Measurements from ENCODE around the gene APLP2.

APLP2 gene

DNA sequence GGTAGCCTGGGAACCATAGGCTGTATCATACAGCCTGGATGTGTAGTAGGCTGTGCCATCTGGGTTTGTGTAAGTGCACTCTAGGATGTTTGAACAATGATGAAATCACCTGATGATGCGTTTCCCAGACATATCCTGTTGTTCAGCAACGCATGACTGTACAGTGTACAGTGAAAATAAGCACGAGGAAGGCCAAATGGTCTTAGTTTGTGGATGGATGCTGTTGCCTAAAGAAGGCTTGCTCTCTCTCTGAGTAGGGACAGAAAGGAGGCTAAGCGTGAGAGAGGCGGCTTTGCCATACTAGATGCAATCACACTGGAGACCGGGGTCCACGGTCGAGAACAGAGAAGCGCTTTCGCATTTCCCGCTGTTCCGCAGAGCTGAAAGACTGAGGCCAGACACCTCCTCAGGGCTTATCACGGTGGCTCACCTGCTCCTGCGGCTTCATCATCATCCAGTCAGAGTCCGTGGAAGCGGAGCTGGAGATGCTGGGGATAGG, 27.6 kb upstream of the APLP2 start:
- Histone ChIP-seq H3K4me1 (ENCODE audit: insufficient read depth, low read length) (no peaks in the 10 kb centered on the region), H3K36me3 (ENCODE audit: insufficient read depth, low read length) (no peaks in the 10 kb centered on the region), H3K27ac (ENCODE audit: low read length) (no peak overlapping the region), H3K9ac (ENCODE audit: low read depth, low read length) (no peak overlapping the region), H3K9me3 (ENCODE audit: insufficient read depth, low read length, severe bottlenecking) (peaks cover 5% of the 10 kb centered on the region), H3K79me2 (ENCODE audit: insufficient read depth, low read length) (no peaks in the 10 kb centered on the region), H4K20me1 (ENCODE audit: insufficient read depth, low read length) (no peaks in the 10 kb centered on the region), H3K4me2 (ENCODE audit: insufficient read depth, low read length) (no peak overlapping the region), H3K4me3 (ENCODE audit: low read depth in 1 of 2, low read length in 2 of 2) (no peak overlapping the region), H2AFZ (ENCODE audit: low read depth, low read length) (no peak overlapping the region), H3K27me3 (ENCODE audit: insufficient read depth, low read length, poor library complexity) (no peaks in the 10 kb centered on the region)
- ATAC-seq (ENCODE audit: insufficient read depth, low read depth) (no peak), DNase-seq (no peak)
- TF ChIP-seq, protein P1, sequence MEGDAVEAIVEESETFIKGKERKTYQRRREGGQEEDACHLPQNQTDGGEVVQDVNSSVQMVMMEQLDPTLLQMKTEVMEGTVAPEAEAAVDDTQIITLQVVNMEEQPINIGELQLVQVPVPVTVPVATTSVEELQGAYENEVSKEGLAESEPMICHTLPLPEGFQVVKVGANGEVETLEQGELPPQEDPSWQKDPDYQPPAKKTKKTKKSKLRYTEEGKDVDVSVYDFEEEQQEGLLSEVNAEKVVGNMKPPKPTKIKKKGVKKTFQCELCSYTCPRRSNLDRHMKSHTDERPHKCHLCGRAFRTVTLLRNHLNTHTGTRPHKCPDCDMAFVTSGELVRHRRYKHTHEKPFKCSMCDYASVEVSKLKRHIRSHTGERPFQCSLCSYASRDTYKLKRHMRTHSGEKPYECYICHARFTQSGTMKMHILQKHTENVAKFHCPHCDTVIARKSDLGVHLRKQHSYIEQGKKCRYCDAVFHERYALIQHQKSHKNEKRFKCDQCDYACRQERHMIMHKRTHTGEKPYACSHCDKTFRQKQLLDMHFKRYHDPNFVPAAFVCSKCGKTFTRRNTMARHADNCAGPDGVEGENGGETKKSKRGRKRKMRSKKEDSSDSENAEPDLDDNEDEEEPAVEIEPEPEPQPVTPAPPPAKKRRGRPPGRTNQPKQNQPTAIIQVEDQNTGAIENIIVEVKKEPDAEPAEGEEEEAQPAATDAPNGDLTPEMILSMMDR (IDR thresholded peaks at IDR 0.05; ENCODE audit: borderline replicate concordance, extremely low read depth, low read length, poor library complexity, severe bottlenecking), result no peak
- no peak for TF ChIP-seq EZH2 (IDR thresholded peaks at IDR 0.05; ENCODE audit: borderline replicate concordance, low read depth, low read length, severe bottlenecking)

GRCh38 chr11:130043575-130043974, 26.1 kb upstream of the APLP2 start:
- ATAC-seq (ENCODE audit: insufficient read depth, low read depth) (no peak), DNase-seq (no peak)
- Histone ChIP-seq H2AFZ (ENCODE audit: low read depth, low read length) (no peak overlapping the region), H3K4me3 (ENCODE audit: low read depth in 1 of 2, low read length in 2 of 2) (no peak overlapping the region), H4K20me1 (ENCODE audit: insufficient read depth, low read length) (no peaks in the 10 kb centered on the region), H3K79me2 (ENCODE audit: insufficient read depth, low read length) (no peaks in the 10 kb centered on the region), H3K9ac (ENCODE audit: low read depth, low read length) (no peak overlapping the region), H3K27ac (ENCODE audit: low read length) (no peak overlapping the region), H3K4me2 (ENCODE audit: insufficient read depth, low read length) (no peak overlapping the region), H3K4me1 (ENCODE audit: insufficient read depth, low read length) (no peaks in the 10 kb centered on the region), H3K9me3 (ENCODE audit: insufficient read depth, low read length, severe bottlenecking) (peaks cover 5% of the 10 kb centered on the region), H3K27me3 (ENCODE audit: insufficient read depth, low read length, poor library complexity) (no peaks in the 10 kb centered on the region), H3K36me3 (ENCODE audit: insufficient read depth, low read length) (no peaks in the 10 kb centered on the region)
- TF ChIP-seq, protein P1 (IDR thresholded peaks at IDR 0.05; ENCODE audit: borderline replicate concordance, extremely low read depth, low read length, poor library complexity, severe bottlenecking), result no peak

- no peak overlapping the region for H3K4me2 ChIP-seq (ENCODE audit: insufficient read depth, low read length)
- no peak for DNase-seq
- no peaks in the 10 kb centered on the region for H3K27me3 ChIP-seq (ENCODE audit: insufficient read depth, low read length, poor library complexity)
- H3K9me3 ChIP-seq (ENCODE audit: insufficient read depth, low read length, severe bottlenecking), result peaks cover 5% of the 10 kb centered on the region
- H4K20me1 ChIP-seq (ENCODE audit: insufficient read depth, low read length), result no peaks in the 10 kb centered on the region
- H3K27ac ChIP-seq (ENCODE audit: low read length), result no peak overlapping the region
- H3K36me3 ChIP-seq (ENCODE audit: insufficient read depth, low read length), result no peaks in the 10 kb centered on the region
- H3K4me3 ChIP-seq (ENCODE audit: low read depth in 1 of 2, low read length in 2 of 2), result no peak overlapping the region
- H3K79me2 ChIP-seq (ENCODE audit: insufficient read depth, low read length), result no peaks in the 10 kb centered on the region
- no peak for ATAC-seq (ENCODE audit: insufficient read depth, low read depth)
- H3K9ac ChIP-seq (ENCODE audit: low read depth, low read length), result no peak overlapping the region
- H3K4me1 ChIP-seq (ENCODE audit: insufficient read depth, low read length), result no peaks in the 10 kb centered on the region
- TF ChIP-seq, protein P1 (IDR thresholded peaks at IDR 0.05; ENCODE audit: borderline replicate concordance, extremely low read depth, low read length, poor library complexity, severe bottlenecking), result no peak
- TF ChIP-seq EZH2 (IDR thresholded peaks at IDR 0.05; ENCODE audit: borderline replicate concordance, low read depth, low read length, severe bottlenecking), result no peak
- H2AFZ ChIP-seq (ENCODE audit: low read depth, low read length), result no peak overlapping the region
Observed at GRCh38 chr11:130047141-130047540, 22.6 kb upstream of the APLP2 start.

DNA sequence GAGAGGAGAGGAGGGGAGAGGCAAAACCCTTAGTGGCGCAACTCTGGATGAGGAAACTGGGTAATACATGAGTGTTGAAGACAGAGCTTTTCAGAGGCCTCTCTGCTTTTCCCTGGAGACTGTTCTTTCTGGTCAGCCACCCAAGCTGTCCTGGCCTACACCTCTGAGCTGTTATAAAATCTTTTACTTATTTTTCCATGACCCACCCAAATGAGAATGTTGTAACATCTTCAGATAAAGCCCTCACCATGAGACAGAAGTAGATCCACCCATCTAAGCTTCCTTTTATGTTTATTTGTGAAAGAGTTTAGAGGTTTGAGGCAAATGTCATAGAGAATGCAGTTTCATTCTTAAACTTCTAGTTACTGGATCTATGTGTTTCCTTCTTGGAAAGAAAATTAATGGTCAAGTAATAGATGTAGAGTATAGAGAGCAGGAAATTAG, 20.3 kb upstream of the APLP2 start:
- Histone ChIP-seq H3K4me1 (ENCODE audit: insufficient read depth, low read length) (no peaks in the 10 kb centered on the region), H3K27me3 (ENCODE audit: insufficient read depth, low read length, poor library complexity) (peaks cover 3% of the 10 kb centered on the region), H3K4me2 (ENCODE audit: insufficient read depth, low read length) (no peak overlapping the region), H2AFZ (ENCODE audit: low read depth, low read length) (no peak overlapping the region), H3K9ac (ENCODE audit: low read depth, low read length) (no peak overlapping the region), H3K4me3 (ENCODE audit: low read depth in 1 of 2, low read length in 2 of 2) (no peak overlapping the region), H4K20me1 (ENCODE audit: insufficient read depth, low read length) (no peaks in the 10 kb centered on the region), H3K79me2 (ENCODE audit: insufficient read depth, low read length) (no peaks in the 10 kb centered on the region), H3K9me3 (ENCODE audit: insufficient read depth, low read length, severe bottlenecking) (peaks cover 2% of the 10 kb centered on the region), H3K36me3 (ENCODE audit: insufficient read depth, low read length) (no peaks in the 10 kb centered on the region), H3K27ac (ENCODE audit: low read length) (no peak overlapping the region)
- TF ChIP-seq EZH2 (IDR thresholded peaks at IDR 0.05; ENCODE audit: borderline replicate concordance, low read depth, low read length, severe bottlenecking), result no peak
- TF ChIP-seq, protein P1 (IDR thresholded peaks at IDR 0.05; ENCODE audit: borderline replicate concordance, extremely low read depth, low read length, poor library complexity, severe bottlenecking), result no peak
- no peak for DNase-seq
- no peak for ATAC-seq (ENCODE audit: insufficient read depth, low read depth)

All from DND-41 (cell line).